ENCODE results near the gene FABP7.

GRCh38 chr6:122791310-122791679 lies 11.8 kb downstream of the FABP7 start:
- no peak for TF ChIP-seq CTCF (conservative IDR thresholded peaks at IDR 0.05; ENCODE audit: low read length)
- TF ChIP-seq EZH2phosphoT487 (IDR thresholded peaks at IDR 0.05; ENCODE audit: borderline replicate concordance, low read depth, low read length) = no peak

Measured in OCI-LY7 (cell line).